Mucosa of stomach (tissue), 1 donor: Measurements from ENCODE around the gene POLR2F.

Experiments
- H3K27me3 ChIP-seq: one replicate; pipeline ENCODE4 v1.7.0; 2013; ENCODE audit warnings: mild to moderate bottlenecking, low read length; ENCODE audit not compliant: control insufficient read depth, insufficient read depth
- H3K36me3 ChIP-seq: one replicate; pipeline ENCODE4 v1.7.0; 2013; ENCODE audit warnings: low read length; ENCODE audit not compliant: control insufficient read depth, insufficient read depth
- H3K4me1 ChIP-seq: one replicate; pipeline ENCODE4 v1.7.0; 2013; ENCODE audit warnings: mild to moderate bottlenecking, low read length; ENCODE audit not compliant: control insufficient read depth, insufficient read depth
- H3K4me3 ChIP-seq: one replicate; pipeline ENCODE4 v1.7.0; 2013; ENCODE audit warnings: low read length
- H3K9ac ChIP-seq: one replicate; pipeline ENCODE4 v1.7.0; 2013; ENCODE audit warnings: mild to moderate bottlenecking, low read length, moderate library complexity
- H3K9me3 ChIP-seq: one replicate; pipeline ENCODE4 v1.7.0; 2013; ENCODE audit warnings: mild to moderate bottlenecking, low read length, moderate library complexity; ENCODE audit not compliant: control insufficient read depth
- donor health status: Pancreatic carcinoma.

Gene POLR2F

DNA sequence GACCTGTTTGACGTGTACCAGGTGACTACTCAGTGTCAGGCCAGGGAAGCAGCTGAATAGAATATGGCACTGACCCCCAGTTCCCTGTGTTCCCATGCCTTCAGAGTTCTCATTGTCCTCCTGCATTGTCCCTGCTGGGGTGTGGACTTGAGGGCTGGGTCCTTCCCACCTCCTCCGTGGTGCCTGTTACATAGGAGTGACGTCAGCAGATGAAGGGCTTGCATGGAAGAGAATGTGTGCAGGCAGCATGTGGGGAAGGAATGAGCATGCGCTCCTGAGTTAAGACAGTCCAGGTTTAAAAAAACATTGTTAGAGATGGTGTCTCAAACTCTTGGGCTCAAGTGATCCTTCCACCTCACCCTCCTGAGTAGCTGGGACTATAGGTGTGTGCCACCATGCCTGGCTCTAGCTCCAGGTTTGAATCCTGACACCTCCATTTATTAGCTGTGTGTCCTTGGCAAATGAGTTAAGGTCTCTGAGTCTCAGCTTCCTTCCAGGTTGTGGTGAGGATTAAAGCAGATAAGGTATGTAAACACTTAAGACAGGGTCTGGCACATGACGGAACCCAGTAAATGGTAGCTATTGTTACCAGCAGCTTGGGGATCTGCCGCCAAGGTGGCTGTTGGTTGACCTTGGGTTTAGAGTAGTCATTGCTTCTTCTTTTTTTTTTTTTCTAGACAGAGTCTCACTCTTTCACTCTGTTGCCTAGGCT, 38.4 kb downstream of the POLR2F start:
- no peak overlapping the region for H3K4me3 ChIP-seq
- no peaks in the 10 kb centered on the region for H3K9me3 ChIP-seq
- peaks cover 6% of the 10 kb centered on the region for H3K4me1 ChIP-seq
- H3K9ac ChIP-seq: no peak overlapping the region
- H3K36me3 ChIP-seq: no peaks in the 10 kb centered on the region
- H3K27me3 ChIP-seq: no peaks in the 10 kb centered on the region

GRCh38 chr22:37994049-37994448, 40.5 kb downstream of the POLR2F start:
- Histone ChIP-seq H3K9me3 (no peaks in the 10 kb centered on the region), H3K4me3 (no peak overlapping the region), H3K36me3 (no peaks in the 10 kb centered on the region), H3K4me1 (peaks cover 6% of the 10 kb centered on the region), H3K27me3 (no peaks in the 10 kb centered on the region), H3K9ac (no peak overlapping the region)

DNA sequence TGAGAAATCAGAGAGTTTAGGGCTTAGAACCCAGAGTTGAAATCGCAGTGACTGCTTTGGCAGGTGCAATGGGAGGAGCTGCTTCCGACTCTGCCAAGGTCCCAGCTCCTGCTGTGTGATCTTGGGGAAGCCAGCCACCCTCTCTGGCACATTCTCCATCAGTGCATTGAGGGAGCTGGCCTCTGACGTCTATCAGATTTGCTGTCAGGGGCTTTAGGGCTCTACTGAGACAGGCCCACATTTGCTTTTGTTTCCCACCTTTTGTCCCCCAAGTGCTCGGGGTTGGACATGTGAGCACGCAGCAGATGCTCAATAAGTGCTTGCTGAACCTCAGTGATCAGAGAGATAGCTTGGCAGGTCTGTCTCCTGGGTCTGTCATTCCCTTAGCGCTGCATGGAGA, 41.5 kb downstream of the POLR2F start:
- H3K9ac ChIP-seq: no peak overlapping the region
- H3K4me3 ChIP-seq: no peak overlapping the region
- H3K27me3 ChIP-seq: no peaks in the 10 kb centered on the region
- no peaks in the 10 kb centered on the region for H3K36me3 ChIP-seq
- H3K9me3 ChIP-seq: no peaks in the 10 kb centered on the region
- peaks cover 14% of the 10 kb centered on the region for H3K4me1 ChIP-seq

DNA sequence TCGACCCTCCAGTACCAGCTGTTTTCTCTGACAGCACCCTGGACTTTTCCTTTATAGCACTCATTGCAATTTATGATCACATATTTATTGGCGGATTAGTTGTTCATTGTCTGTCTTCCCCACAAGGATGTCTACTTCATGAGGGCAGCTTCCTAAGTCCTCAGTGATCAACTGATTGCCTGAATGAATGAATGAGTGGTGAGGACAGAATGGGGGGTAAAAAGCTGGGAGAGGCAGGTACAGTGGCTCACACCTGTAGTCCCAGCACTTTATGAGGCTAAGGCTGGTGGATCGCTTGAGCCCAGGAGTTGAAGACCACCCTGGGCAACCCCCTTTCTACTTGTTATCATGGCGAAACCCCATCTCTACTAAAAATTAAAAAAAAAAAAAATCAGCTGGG, 42.0 kb downstream of the POLR2F start:
- Histone ChIP-seq H3K27me3 (no peaks in the 10 kb centered on the region), H3K36me3 (no peaks in the 10 kb centered on the region), H3K9me3 (no peaks in the 10 kb centered on the region), H3K9ac (no peak overlapping the region), H3K4me1 (peaks cover 18% of the 10 kb centered on the region), H3K4me3 (no peak overlapping the region)

DNA sequence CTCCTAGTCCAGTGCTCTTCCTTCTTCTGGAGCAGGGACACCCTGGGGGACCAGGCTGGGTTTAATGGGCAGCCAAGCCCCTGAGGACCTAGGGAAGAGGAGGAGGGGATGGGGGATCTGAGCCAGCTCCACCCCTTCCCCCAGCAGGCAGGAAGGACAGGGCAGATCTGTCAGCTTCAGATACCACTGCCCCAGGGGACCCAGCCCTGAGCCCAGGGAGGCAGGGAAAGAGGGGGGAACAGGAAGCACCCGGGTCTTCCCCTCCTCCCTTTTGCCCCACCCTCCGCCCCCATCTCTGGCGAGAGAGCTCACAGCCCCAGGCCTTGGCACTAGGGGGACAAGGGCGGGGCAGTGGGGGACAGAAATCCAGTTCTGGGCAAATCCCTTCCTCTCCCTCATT, 42.6 kb downstream of the POLR2F start:
- no peak overlapping the region for H3K9ac ChIP-seq
- peaks cover 18% of the 10 kb centered on the region for H3K4me1 ChIP-seq
- no peaks in the 10 kb centered on the region for H3K36me3 ChIP-seq
- no peak overlapping the region for H3K4me3 ChIP-seq
- H3K27me3 ChIP-seq: no peaks in the 10 kb centered on the region
- no peaks in the 10 kb centered on the region for H3K9me3 ChIP-seq

DNA sequence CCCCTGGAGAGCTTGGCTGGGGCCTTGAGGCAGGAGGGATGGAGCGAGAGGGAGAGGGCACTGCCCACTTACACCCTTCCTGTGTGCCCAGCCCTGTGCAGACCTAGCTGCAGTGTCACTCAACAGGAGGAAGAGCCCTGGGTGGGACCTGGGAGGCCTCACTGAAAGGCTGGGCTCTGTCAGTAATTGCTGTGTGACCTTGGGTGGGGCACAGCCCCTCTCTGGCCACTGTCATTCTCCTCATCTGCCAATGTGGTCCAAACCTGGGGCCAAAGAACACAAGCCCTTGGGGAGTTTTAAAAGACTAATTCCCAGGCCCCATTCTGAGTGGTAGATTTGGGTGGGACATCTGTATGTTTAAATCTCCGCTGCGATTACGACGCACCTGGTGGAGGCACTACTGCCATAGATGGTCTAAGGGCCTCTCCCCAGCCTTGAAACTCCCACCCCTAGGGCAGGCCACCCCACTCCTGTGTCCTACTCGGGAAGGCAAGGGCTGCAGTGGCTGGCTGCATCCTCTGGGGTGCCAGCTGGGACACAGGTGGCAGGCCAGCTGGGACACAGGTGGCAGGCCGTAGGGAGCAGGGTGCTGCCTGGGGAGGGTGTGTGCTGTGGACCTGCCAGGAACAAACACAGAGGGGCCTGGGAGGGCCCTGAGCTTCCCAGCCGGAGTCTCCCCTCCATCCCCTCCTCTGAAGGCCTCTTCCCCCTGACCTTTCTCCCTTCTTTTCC, 43.2 kb downstream of the POLR2F start:
- Histone ChIP-seq H3K36me3 (no peaks in the 10 kb centered on the region), H3K9me3 (no peaks in the 10 kb centered on the region), H3K9ac (no peak overlapping the region), H3K4me1 (peaks cover 18% of the 10 kb centered on the region), H3K4me3 (no peak overlapping the region), H3K27me3 (no peaks in the 10 kb centered on the region)

DNA sequence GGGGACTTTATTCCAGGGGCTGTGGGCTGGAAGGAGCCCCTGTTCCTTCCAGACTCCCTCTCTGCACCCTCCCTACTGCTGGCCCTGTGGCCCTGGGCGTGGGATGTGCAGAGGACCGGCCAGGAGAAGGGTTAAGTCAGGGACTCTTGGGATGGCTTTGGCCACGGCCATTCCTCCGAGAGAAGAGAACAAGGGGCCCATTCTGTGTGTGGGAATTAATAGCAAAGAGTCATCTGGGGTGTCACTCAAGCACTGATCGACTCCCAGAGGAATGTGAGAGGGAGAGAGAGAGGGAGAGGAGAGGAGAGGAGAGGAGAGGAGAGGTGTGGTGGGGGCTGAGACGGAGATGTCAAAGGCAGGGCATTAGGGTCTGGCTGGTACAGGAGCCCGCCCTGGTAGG, 45.0 kb downstream of the POLR2F start:
- Histone ChIP-seq H3K4me1 (peaks cover 12% of the 10 kb centered on the region), H3K4me3 (no peak overlapping the region), H3K9ac (no peak overlapping the region), H3K36me3 (no peaks in the 10 kb centered on the region), H3K9me3 (no peaks in the 10 kb centered on the region), H3K27me3 (no peaks in the 10 kb centered on the region)

DNA sequence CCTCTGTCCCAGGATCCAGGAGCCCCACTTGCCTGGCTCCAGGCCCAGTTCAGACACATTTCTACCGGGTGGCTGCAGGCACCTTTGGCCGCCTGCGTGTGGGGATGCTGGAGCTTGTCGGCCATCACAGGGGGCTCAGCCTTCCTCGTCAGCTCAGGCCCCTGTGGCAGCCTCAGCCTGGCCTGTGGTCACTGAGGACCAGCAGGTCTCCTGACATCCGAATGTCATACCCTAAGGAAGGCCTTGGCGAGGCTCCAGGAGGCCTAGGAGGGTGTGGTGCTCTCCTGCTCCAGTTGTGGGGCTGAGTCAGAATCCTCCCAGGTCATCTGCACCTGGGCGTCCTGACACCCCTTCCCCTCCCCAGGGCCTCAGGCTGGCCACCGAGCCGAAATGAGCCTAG, 45.7 kb downstream of the POLR2F start:
- Histone ChIP-seq H3K4me3 (no peak overlapping the region), H3K36me3 (no peaks in the 10 kb centered on the region), H3K27me3 (no peaks in the 10 kb centered on the region), H3K4me1 (peaks cover 12% of the 10 kb centered on the region), H3K9me3 (no peaks in the 10 kb centered on the region), H3K9ac (no peak overlapping the region)

GRCh38 chr22:37999640-38000272, 46.3 kb downstream of the POLR2F start:
- Histone ChIP-seq H3K9me3 (no peaks in the 10 kb centered on the region), H3K4me1 (peaks cover 12% of the 10 kb centered on the region), H3K9ac (no peak overlapping the region), H3K27me3 (no peaks in the 10 kb centered on the region), H3K4me3 (no peak overlapping the region), H3K36me3 (no peaks in the 10 kb centered on the region)

DNA sequence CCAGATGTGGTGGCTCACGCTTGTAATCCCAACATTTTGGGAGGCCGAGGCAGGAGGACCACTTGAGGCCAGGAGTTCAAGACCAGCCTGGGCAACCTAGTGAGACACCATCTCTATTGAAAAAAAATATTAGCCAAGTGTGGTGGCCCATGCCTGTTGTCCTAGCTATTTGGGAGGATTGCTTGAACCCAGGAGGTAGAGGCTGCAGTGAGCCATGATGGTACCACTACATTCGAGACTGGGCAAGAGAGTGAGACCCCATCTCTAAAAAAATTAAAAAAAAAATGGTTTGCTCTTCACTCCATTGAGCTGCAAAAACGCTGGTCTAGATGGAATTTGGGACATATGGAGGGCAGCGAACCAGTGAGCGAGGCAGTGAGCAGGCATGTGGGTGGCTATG, 52.4 kb downstream of the POLR2F start:
- Histone ChIP-seq H3K9me3 (no peaks in the 10 kb centered on the region), H3K4me1 (no peaks in the 10 kb centered on the region), H3K4me3 (no peak overlapping the region), H3K36me3 (no peaks in the 10 kb centered on the region), H3K27me3 (no peaks in the 10 kb centered on the region), H3K9ac (no peak overlapping the region)

DNA sequence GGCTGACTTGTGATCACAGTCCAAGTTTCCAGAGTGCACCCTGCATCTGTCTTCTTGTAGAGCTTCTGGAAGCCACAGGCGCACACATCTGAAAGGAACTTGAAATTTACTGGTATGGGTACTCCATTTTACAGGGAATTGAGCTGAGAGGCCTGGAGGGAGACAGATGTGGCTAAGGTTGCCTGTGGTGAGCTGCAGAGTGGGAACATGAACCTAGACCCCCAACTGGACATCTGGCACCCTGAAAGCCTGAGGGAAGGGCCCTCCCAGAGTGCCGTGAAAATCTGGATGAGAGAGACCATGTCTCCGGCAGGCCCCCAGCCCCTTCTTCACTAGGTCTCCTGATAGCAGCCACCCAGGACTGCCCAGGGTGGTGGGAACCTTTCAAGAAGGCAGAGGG, 53.4 kb downstream of the POLR2F start:
- H3K9ac ChIP-seq: no peak overlapping the region
- H3K4me1 ChIP-seq: no peaks in the 10 kb centered on the region
- no peak overlapping the region for H3K4me3 ChIP-seq

DNA sequence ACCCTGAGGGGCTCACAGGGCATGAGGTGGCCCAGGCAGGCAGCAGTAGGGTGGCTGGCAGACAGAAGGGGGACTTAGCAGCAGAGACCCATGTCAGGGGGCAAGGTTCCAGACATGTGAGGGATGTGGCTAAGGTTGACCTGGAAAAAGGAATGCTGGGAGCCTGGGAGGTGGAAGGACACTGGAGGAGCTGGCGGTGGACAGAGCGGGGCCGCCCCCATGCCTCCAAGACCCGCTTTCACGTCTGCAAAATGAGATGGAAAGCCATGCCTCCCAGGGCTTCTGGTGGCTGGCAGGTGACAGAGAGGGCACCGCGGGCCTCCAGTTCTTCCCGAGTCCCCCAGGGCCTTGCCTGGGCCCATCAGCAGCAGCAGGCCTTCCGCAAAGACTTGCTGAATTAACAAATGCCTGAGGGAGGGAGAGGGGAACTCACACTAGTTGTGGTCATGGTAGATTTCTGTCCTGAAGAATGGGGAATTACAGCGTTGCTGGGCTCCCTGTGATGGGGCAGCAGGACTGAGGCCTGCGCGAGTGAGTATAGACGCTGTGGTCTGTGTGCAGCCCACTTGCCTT, 53.9 kb downstream of the POLR2F start:
- Histone ChIP-seq H3K27me3 (no peaks in the 10 kb centered on the region), H3K36me3 (no peaks in the 10 kb centered on the region), H3K4me3 (no peak overlapping the region), H3K9ac (no peak overlapping the region), H3K9me3 (no peaks in the 10 kb centered on the region), H3K4me1 (no peaks in the 10 kb centered on the region)

More for the DNA sequence above, 53.4 kb downstream of the POLR2F start:
- H3K36me3 ChIP-seq: no peaks in the 10 kb centered on the region
- H3K9me3 ChIP-seq: no peaks in the 10 kb centered on the region
- no peaks in the 10 kb centered on the region for H3K27me3 ChIP-seq
